ENCODE results near the gene MGAT5B.
A peak's percentile ranks its signal among the peaks of the same experiment; 100 is the strongest.
"Not testable (repeated sequence)": the region's sequence is repeated elsewhere in the genome, so short reads cannot be mapped to it uniquely, and the experiment has no call there.

The MGAT5B gene

GRCh38 chr17:76952402-76952801, 84.2 kb downstream of the MGAT5B start:
- DNase-seq, result no peak

DNA sequence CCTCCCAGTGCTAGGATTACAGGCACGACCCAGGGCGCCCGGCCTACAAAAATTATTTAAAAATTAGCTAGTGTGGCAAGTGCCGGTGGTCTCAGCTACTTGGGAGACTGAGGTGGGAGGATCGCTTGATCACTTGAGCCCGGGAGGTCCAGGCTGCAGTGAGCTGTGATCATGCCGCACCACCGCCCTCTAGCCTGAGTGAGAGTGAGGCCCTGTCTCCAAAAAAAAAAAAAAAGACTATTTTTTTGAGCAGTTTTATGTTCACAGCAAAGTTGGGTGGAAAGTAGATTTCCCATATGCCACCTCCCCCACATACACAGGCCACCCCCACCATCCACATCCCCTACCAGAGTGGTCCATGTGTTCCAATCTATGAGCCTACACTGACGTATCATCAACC, 84.9 kb downstream of the MGAT5B start:
- no peak for DNase-seq

DNA sequence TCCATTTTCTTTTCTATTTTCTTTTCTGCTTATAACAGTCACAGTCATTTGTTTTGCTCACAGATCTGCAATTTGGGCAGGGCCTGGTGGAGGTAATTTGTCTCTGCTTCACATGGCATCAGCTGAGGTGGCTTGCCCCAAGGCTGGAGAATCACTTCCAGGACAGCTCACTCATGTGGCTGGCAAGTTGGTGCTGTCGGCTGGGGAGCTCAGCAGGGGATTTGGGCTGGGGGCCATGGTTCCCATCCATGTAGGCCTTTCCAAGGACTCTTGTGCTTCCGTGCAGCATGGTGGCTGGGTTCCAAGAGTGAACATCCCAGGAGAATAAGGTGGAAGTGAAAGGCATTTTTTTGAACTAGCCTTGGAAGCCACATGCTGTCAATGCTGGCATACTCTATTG, 85.7 kb downstream of the MGAT5B start:
- DNase-seq, result no peak

- no peak for DNase-seq
Observed at GRCh38 chr17:76955191-76955590, 87.0 kb downstream of the MGAT5B start.

DNA sequence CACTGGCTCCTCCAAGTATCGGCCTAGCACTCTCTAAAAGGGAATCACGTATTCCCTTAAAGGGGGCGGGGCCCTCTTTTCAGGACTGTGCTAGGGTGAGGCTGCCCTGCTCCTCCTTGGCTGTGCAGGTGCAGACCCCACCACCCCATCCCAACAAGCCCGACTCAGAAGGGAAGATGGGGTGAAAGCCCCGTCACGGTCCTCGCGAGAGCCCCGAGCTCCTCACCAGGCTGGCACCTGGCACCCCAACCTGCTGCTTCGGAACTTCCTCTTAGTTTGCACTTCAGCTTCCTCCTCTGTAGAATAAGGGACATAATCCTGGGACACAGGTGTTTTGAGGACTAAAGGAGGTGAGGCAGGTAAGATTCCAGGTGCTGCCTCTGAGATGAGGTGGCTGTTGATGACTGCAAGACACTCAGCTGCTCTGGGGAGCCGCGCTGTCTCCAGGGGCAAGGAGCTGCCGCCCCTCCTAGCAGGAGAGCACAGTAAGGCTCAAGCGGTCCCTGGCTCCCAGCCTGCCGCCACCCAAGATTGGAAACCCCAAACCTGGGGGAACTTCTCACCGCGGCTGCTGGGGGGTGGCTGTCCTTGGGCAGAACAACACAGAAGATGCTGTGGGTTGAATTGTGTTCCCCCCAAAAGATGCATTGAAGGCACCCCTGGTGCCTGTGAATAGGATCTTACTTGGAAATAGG, 88.8 kb downstream of the MGAT5B start:
- DNase-seq, result no peak

GRCh38 chr17:76957678-76958464, 89.7 kb downstream of the MGAT5B start:
- peak; percentile 13 for DNase-seq

GRCh38 chr17:76958974-76959373, 90.8 kb downstream of the MGAT5B start:
- DNase-seq, result no peak

DNA sequence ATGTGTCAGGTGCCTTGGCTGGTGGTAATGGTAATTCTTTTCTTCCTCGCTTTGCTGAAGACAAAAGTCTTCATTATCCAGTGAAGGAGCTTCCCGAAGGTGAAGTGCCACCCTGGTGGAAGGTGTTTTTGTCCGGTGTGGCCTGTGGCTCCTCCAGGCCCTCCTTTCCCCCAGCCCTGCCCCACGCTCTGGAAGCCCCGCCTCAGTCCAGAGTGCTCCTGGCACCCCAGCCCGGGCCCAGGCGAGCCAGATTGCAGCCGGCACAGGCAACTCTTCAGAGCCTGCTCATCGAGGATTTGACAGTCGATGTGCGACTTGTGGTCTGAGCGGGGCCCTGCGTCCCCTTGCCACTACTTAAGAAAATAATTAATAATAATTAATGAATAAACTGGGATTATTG, 93.7 kb downstream of the MGAT5B start:
- DNase-seq, result no peak

DNA sequence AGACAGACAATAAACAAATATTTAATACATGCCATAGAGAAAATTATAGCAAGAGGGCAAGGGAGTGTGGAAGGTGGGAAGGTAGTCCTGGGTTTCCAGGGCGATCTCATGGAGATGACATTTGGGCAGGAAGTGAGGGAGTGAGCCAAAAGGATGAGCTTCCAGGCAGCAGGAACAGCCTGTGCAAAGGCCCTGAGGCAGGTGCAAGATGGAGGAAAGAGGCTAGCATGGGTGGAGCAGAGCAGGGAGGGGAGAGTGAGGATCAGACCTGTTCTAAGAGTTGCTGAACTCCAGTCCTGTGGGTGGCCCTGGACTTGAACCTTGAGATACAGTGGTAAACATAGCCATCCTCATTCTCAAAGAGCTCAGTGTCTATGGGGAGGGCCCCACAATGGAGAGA, 94.7 kb downstream of the MGAT5B start:
- no peak for DNase-seq

DNA sequence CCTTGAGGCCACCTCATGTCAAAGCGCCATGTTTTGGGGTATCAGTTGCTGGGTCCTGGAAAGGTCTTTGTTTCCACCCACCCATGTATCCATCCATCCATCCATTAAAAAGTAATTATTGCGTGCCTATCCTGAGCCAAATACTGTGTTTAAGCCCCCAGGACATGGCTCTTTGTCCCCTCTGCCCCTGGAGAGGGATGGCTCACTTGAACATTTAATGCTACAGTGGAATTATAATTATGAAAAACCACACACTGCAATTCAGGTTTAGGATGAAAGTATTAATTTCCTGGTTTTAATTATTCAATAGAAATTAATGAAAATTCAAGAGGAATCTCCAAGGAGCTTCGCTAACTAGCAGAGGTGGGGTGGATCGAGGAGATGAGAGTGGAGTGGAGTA, 97.8 kb downstream of the MGAT5B start:
- DNase-seq, result no peak

DNA sequence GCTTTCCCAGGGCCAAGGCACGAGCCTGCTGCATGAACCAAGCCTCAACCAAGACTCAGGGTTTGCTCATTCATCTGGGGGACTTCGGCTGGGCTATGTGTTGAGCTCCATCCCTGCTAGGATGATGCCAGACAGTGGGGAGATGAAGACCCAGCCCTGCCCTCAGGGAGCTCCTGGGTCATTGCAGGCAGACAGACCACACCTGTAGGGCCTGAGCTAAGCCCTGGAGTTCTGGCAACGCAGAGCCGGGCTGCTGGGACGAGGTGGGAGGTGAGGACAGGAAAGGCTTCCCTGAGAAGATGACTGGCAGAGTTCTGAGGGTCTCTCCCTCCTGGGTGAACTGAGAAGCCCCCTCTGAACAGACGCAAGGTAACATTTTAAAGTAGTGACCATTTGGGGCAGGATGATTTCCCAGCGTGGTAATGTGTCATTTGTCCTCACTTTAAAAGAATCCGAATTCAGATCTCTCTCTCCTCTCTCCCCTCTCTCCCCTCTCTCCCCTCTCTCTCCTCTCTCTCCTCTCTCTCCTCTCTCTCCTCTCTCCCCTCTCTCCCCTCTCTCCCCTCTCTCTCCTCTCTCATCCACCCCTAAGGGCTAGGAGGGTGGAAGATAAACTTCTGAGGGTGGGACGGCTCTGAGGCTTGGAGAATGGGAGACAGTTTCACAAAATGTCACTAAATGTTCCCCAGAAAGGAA, 98.4 kb downstream of the MGAT5B start:
- DNase-seq, result no peak

GRCh38 chr17:76967762-76968161, 99.6 kb downstream of the MGAT5B start:
- DNase-seq, result no peak

DNA sequence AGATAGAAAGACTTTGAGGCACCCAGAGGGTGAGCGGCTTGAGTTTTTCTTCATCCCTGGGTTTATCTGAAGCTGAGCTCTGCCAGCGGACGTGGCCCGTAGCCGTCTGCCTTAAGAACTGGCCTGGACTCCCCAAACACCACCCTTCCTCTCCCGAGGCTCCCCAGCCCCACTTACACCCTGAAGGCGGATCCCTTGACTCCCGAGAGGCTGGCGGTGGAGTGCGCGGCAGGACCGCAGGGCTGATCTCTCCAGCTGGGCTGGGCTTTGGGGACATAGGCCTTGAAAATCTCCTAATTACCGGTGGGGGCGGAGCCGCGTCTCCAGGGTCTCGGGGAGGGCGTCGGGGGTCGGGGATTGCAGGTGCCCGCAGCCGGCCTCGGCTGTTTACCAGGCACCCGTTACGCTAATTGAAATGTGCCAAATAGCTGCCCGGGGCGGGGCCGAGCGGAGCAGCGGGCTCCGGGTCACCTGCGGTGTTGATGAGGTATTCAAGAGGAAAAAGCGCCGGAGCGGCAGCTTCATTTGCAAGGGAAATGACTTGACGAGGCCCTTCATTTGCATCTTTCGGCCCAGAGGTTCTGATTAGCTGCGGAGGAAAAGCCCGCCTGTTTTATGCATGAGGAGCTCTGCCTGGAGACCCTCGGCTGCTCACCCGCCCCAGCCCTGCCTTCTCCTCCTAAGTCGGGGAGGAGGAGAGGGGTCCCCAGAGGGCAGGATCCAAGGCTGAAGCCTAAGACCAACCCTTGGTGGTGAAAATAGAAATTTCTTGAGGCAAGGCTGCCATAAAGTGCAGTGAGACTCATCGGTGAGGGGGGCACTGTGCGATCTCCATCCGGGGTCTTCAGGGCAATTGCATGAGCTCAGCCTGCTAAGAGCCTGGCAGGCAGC, 100.7 kb downstream of the MGAT5B start:
- DNase-seq, result peak; percentile 20

DNA sequence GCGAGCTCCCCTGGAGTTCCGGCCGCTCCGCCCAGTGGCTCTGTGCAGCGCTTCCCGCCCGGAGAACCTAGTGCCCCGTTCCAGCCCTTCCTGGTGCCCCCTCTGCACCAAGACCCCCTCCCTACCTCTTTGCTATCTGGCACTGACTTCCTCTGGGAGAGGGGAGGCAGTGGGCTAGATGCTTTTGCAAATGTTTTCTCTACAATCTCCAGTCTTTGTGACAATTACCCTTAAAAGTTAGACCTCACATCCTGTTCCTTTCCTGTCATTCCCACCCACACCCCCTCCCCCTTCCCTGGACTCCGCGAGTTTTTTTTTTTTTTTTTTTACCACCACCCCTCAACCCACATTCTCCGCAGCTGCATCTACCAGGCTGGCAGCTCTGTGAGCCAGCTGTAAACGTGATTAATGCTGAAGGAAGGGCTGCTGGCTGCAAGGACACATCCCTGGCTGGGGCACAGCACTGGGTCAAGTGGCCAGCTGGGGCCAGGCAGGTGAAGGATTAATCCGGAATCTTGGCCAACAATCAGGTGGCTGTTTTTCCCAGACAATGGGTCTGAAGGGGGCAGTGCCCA, 101.5 kb downstream of the MGAT5B start:
- DNase-seq, result no peak

DNA sequence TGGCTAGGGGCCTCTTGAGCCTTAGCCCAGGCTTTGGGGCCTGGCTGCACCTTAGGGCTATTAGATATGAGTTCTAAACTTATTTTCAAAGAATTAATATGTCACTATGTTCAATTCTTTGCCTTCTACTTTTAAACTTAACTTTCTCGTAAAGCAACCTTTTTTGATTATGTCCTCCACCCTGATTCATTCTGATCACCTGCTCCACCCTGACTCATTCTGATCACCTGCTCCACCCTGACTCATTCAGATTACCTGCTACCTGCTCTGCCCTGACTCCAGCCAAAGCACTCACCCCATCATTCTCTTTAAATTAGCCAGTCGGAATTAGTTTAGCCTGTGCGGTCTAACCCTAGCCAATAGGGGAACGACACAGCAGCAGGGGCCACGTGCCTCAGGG, 102.0 kb downstream of the MGAT5B start:
- DNase-seq, result not testable (repeated sequence)

DNA sequence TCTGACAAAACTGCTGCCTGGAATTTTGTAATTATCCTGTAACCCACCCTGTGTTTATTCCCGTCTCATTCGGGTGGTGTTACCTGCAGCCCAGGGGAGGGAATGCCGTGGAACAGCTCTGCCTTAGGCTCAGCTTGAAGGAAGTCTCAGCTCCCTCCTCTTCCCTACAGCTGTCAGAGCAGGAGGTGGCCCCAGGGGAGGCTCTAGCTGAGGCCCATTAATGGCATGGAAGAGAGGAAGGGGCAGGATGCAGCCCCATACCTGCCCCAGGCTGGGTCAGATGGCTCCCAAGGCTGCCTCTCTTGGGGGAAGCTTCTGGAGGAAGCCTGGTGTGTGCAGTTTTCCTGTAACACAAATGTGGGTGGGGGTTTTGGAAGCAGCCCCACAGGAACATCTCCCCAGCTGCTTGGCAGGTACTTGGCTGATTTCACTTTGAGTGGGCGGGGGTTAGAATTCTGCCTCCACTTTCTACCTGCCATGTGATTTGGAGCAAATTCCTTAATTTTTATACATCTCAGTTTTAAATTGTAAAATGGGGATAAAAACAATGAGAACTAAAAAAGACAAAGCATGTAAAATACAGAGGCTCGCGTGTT, 103.9 kb downstream of the MGAT5B start:
- no peak for DNase-seq

- DNase-seq, result no peak
Observed at GRCh38 chr17:76973040-76973439, 104.8 kb downstream of the MGAT5B start.

DNA sequence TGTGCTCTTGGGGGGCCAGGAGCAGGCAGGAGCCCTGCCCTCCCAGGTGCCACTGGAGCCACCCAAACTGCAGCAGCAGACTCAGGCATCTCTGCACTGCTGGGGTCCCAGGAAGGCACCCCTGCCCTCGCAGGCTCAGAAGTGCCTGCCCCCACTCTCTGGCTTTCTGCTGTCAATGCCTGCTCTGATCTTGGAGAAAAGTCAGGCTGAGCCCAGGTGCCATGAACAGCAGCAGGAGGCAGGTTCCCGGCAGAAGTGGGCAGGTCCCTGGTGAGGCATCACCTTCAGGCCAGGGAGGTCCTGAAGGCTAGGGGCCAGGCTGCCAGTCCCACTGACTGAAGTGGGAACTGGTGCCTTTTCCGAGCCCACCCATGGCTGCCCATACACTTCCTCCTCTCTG, 106.5 kb downstream of the MGAT5B start:
- no peak for DNase-seq

DNA sequence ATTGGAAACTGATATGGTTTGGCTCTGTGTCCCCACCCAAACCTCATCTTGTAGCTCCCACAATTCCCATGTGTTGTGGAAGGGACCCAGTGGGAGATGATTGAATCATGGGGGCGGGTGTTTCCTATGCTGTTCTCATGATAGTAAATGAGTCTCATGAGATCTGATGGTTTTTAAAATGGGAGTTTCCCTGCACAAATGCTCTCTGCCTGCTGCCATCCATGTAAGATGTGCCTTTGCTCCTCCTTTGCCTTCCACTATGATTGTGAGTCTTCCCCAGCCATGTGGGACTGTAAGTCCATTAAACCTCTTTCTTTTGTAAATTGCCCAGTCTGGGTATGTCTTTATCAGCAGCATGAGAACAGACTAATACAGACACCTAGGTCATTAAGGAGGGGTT, 109.8 kb downstream of the MGAT5B start:
- not testable (repeated sequence) for DNase-seq

DNA sequence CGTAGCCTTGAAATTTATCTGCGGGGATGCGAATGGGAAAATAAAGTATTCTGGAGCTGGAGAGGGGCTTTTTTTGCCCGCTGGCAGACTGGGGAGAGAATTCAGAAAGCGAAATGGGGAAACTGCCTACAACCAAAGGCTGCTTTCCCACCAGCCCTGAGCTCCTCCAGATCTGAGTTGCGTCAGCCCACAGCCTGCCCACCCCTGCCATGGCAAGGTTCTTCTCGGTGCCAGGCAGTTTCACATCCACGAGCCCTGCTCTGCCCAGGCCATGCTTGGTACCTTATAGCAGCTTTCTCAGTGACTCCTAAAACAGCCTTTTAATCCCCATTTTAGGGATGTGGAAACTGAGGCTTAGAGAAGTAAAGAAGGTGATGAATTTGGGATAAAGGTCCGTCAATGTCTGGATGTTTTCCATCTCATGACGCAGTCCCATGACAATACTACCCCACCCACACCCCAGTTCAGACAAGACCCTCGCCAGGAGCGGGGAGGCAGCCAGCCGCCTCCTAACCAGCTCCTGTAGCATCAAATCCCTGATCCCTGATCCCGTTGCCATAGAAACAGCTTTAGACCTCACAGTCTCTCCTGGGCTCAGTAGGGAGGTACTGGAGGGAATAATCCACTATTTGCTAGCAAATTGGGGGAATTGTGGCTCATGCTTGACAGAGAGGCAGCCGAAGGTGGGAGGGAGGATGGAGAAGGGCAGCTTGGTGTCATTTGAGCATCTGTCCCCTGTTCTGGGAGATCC, 113.5 kb downstream of the MGAT5B start:
- DNase-seq, result no peak

Measured in fibroblast of skin of abdomen (primary cell).